Measurements from ENCODE around the gene NME5.
"Not testable (repeated sequence)": the region's sequence is repeated elsewhere in the genome, so short reads cannot be mapped to it uniquely, and the experiment has no call there.

NME5 gene, protein sequence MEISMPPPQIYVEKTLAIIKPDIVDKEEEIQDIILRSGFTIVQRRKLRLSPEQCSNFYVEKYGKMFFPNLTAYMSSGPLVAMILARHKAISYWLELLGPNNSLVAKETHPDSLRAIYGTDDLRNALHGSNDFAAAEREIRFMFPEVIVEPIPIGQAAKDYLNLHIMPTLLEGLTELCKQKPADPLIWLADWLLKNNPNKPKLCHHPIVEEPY

GRCh38 chr5:138138949-138139780, at the start of gene NME5:
Gene NME5, minus strand, starts transcription at chr5:138139428. Its CDS starts 648 bp downstream, at chr5:138138780.
- DNase-seq: no peak

DNA sequence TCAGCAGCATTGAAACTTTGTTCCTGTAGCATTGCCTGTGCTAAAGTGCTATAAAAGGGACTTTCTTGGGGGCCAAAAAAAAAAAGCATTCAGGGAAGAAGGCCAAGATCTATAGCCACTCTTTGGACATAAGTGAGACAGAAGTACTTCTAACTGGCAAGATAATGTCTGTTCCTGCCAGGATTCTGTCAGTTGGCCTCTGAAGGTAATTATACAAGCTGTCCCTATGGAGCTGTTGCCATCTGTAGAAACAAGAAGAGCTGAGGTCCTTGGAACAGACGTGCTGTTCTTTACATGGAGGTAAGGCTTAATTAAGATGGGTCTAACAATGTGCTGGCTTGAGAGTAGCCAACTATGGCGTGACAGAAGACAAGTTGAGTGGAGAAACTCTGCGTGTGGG, 49.4 kb upstream of the NME5 start:
- no peak for DNase-seq

DNA sequence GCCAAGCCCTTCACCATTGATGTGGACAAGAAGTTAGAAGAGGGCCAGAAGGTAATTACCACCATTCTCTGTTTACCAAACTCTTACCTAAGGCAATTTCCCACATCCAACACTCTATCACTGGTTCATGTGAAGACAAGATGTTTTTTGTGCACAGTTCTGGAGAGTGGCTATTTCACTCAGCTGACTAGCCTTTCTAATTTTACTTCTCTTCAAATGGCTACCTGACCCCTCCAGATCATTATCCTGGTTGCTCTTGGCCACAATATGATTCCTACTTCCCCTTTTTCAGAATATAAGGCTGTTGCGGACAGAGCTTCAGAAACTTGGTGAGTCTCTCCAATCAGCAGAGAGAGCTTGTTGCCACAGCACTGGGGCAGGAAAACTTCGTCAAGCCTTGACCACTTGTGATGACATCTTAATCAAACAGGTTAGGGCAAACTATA, 46.8 kb upstream of the NME5 start:
- no peak for DNase-seq

GRCh38 chr5:138182808-138183207, 43.6 kb upstream of the NME5 start:
- DNase-seq: no peak

DNA sequence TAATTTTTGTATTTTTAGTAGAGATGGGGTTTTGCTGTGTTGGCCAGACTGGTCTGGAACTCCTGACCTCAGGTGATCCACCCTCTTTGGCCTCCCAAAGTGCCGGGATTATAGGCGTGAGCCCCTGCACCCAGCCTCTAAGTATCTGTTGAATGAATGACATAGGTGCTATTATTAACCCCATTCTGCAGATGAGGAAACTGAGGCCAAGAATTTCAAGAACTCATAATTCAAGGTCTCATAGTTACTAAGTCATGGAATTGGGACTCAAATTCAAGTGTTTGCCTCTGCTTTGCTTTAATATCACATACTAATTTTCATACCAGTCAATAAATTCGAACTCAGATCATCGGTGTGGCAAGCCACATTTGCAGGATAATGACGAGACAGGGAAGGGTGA, 41.6 kb upstream of the NME5 start:
- no peak for DNase-seq

- DNase-seq: peak; percentile 54
Measured at GRCh38 chr5:138180183-138180782, 41.1 kb upstream of the NME5 start.

DNA sequence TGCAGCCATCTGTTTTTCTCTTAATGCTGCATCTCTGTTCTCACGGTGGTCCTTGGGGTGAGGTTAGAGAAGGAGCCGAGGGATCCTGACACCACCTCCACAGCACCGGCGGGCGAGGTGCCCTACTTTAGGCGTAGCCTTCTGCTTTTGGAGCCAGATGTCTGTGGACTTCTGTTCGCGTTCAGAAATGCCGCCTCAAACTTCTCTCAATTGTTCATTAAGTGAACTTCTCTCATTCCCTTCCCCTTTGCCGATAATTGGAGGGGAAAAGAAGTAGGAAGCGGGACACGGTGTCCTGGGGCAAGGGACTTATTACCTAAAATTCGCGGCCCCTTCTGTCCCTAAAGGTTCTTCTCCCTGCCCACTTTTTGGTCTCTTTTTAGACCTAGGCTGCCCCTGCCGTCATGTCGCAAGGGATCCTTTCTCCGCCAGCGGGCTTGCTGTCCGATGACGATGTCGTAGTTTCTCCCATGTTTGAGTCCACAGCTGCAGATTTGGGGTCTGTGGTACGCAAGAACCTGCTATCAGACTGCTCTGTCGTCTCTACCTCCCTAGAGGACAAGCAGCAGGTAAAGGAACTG, 40.1 kb upstream of the NME5 start:
- DNase-seq: no peak

- peak; percentile 96 for DNase-seq
Measured at GRCh38 chr5:138178516-138179276, 39.5 kb upstream of the NME5 start, which contains the start of the genes BRD8 and KIF20A. Gene BRD8, minus strand, starts transcription at chr5:138178630. Its CDS starts 16 bp downstream, at chr5:138178614. Gene KIF20A, plus strand, starts transcription at chr5:138179112. Its CDS starts 569 bp downstream, at chr5:138179681.

GRCh38 chr5:138177941-138178515, 38.8 kb upstream of the NME5 start:
- no peak for DNase-seq

- no peak for DNase-seq
Measured at GRCh38 chr5:138170299-138170698, 31.1 kb upstream of the NME5 start.

DNA sequence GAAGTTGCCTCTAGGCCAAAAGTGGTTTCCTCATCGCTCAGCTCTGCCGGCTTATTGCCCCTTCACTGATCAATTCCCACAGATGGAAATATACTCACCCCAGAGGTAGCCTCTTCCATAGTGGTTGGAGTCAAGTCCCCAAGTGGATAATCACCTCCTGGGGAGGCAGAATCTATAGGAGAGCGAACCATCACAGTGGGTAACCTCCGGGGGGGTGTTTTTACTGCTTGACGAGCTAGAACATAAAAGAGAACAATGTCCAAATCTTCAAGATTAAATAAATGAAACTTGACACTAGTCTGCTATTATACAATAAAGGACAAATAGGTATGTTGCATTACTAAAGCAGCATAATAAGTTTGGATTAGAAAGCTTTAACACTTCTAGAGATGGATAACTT, 29.9 kb upstream of the NME5 start:
- DNase-seq: no peak

DNA sequence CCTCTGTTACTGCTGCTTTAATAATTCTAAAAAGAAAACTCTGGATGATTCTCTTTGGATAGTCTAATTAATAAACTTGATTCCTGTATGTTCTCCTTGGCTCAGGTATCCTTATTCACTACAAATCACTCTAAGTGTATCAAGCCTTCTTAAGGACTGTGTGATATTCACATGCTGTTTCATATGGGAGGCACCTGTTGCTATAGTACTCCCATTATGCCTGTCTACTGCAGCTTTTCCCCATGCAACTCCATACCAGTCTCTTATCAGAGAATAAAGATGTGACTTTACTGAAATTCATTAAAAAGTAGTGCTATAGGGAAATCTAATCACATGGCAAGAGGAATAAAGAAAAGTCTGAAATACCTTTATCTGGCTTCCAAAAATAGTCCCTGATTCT, 24.5 kb upstream of the NME5 start:
- DNase-seq: no peak

- no peak for DNase-seq
Measured at GRCh38 chr5:138160706-138161105, 21.5 kb upstream of the NME5 start.

GRCh38 chr5:138159666-138160065, 20.4 kb upstream of the NME5 start:
- no peak for DNase-seq

- DNase-seq: no peak
Measured at GRCh38 chr5:138157626-138158025, 18.4 kb upstream of the NME5 start.

- DNase-seq: not testable (repeated sequence)
Measured at GRCh38 chr5:138155977-138156376, 16.7 kb upstream of the NME5 start.

DNA sequence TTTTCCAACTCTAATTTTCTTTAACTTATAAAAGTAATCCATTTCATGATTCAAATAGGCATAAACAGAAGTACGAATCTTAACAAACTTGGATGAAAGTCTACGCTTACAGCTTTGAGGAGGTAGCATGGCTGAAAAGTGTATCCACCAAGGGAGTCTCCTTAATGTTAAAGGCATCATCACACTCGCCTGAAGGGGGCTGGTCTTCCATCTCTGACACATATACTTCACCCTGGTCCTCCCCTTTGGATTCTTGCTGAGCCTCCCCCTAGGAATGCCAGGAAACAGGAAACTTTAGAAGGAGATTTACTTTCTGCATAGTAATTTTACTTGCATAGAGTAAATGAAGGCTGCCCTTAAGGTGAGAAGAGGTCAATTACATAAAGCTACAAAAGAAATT, 10.3 kb upstream of the NME5 start:
- no peak for DNase-seq

DNA sequence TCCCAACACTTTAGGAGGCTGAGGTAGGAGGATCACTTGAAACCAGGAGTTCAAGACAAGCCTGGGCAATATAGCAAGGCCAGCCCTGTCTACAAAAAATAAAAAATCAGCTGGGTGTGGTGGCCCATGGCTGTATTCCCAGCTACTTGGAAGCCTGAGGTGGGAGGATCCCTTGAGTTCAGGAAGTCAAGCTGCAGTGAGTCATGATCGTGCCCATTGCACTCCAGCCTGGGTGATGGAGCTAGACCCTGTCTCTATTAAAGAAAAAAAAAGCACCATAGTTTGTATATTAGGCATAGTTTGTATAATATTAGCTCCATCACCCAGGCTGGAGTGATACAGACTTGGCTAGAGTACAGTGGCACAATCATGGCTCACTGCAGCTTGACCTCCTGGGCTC, 9.6 kb upstream of the NME5 start:
- DNase-seq: no peak

DNA sequence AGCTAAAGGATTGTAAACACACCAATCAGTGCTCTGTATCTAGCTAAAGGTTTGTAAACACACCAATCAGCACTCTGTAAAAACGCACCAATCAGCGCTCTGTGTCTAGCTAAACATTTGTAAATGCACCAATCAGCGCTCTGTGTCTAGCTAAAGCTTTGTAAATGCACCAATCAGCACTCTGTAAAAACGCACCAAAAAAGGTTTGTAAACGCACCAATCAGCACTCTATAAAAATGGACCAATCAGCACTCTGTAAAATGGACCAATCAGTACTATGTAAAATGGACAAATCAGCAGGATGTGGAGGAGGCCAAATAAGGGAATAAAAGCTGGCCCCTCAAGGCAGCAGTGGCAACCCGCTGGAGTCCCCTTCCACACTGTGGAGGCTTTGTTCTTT, 4.3 kb upstream of the NME5 start:
- not testable (repeated sequence) for DNase-seq

DNA sequence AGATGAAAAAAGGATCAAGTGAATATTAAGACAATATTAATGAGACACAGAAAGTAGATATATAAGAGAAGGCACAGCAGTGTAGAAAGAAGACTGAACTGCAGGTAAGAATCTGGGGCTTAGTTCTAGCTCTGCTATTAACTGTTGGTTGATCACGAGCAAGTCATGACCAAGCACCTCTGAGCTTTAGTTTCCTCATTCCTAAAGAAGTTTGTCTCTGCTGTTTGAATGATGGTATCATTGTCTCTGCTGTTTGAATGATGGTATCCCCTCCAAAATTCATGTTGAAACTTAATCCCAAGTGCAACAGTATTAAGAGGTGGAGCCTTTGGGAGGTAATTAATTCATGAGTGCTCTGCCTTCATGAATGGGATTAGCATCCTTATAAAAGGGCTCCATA, 2.5 kb upstream of the NME5 start:
- DNase-seq: no peak

- DNase-seq: no peak
Measured at GRCh38 chr5:138140268-138140667, 1.0 kb upstream of the NME5 start.

DNA sequence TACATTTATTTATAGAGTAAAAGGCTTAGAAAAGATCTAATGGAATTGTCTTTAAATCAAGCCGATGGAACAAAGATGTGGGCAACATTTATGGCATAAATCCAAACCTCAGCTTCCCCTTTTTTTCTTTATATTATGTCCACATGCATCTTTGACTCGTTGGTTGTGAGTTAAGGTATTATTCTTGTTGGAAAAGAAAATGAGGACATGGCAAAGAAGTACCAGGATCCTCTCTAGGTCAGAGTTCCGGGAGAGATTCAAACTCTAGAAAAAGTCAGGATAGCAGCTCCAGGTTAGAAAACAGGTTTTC, 508 bp upstream of the NME5 start:
- no peak for DNase-seq

GRCh38 chr5:138132543-138132942, 6.7 kb downstream of the NME5 start:
- DNase-seq: no peak
